ENCODE data around the gene ACAD9. TPM values are rescaled to one million over a fixed set of nuclear protein-coding genes. Genes with fewer than 3 reads are reported as not detected.
"Not testable (repeated sequence)": the region's sequence is repeated elsewhere in the genome, so short reads cannot be mapped to it uniquely, and the experiment has no call there.

The ACAD9 gene
- total and polyA plus RNA-seq, 5 donors, result 31.1 to 42.4 (median 35.4) TPM

- Histone ChIP-seq H3K27ac (ENCODE audit: low read length) (no peak overlapping the region), H3K4me1 (ENCODE audit: control insufficient read depth, insufficient read depth, low read length) (peaks cover 3% of the 10 kb centered on the region), H3K9me3 (ENCODE audit: control insufficient read depth, low read length) (peaks cover 2% of the 10 kb centered on the region), H3K27me3 (ENCODE audit: control insufficient read depth, insufficient read depth) (no peaks in the 10 kb centered on the region), H3K4me3 (ENCODE audit: low read length) (no peak overlapping the region)
- intact Hi-C loops (cut with DNase I), result no loop called here
- 89% methylated on average over 6 of the region's 6 CpGs for WGBS
- ATAC-seq (no peak), DNase-seq (no peak)
Observed at GRCh38 chr3:128861491-128861890, 17.9 kb upstream of the ACAD9 start.

DNA sequence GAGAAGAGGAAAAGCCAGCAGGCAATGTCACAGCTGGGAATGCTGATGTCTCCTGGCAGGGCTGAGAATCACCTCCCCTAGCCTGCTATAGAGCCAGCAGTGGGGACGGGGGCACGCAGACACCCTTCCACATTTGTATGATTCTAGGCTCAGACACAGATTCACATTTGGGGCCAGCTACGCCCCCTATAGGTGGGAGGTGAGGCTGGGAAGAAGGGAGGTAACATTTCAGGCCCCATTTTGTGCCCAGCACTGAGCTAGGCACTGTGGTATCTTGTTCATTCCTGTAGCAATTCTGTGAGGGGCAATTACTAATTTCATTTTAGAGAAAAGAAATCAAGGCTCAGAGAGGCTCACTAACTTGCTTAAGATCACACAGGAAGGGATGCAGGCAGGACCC, 15.9 kb upstream of the ACAD9 start:
- Histone ChIP-seq H3K4me1 (ENCODE audit: control insufficient read depth, insufficient read depth, low read length) (peaks cover 3% of the 10 kb centered on the region), H3K27me3 (ENCODE audit: control insufficient read depth, insufficient read depth) (no peaks in the 10 kb centered on the region), H3K4me3 (ENCODE audit: low read length) (no peak overlapping the region), H3K9me3 (ENCODE audit: control insufficient read depth, low read length) (peaks cover 2% of the 10 kb centered on the region), H3K27ac (ENCODE audit: low read length) (no peak overlapping the region)
- no peak for DNase-seq
- intact Hi-C loops (cut with DNase I), result no loop called here
- ATAC-seq, result no peak
- 58% methylated on average over 3 of the region's 3 CpGs for WGBS

- intact Hi-C loops (cut with DNase I), result no loop called here
- H3K27me3 ChIP-seq (ENCODE audit: control insufficient read depth, insufficient read depth), result no peaks in the 10 kb centered on the region
- H3K4me1 ChIP-seq (ENCODE audit: control insufficient read depth, insufficient read depth, low read length), result peaks cover 3% of the 10 kb centered on the region
- no peak overlapping the region for H3K4me3 ChIP-seq (ENCODE audit: low read length)
- DNase-seq (peak in 1 of 3 donors; percentile 55), ATAC-seq (peak; percentile 62)
- 37% methylated on average over 11 of the region's 11 CpGs for WGBS
- no peak overlapping the region for H3K27ac ChIP-seq (ENCODE audit: low read length)
- H3K9me3 ChIP-seq (ENCODE audit: control insufficient read depth, low read length), result no peaks in the 10 kb centered on the region
Observed at GRCh38 chr3:128864351-128864811, 15.0 kb upstream of the ACAD9 start.

DNA sequence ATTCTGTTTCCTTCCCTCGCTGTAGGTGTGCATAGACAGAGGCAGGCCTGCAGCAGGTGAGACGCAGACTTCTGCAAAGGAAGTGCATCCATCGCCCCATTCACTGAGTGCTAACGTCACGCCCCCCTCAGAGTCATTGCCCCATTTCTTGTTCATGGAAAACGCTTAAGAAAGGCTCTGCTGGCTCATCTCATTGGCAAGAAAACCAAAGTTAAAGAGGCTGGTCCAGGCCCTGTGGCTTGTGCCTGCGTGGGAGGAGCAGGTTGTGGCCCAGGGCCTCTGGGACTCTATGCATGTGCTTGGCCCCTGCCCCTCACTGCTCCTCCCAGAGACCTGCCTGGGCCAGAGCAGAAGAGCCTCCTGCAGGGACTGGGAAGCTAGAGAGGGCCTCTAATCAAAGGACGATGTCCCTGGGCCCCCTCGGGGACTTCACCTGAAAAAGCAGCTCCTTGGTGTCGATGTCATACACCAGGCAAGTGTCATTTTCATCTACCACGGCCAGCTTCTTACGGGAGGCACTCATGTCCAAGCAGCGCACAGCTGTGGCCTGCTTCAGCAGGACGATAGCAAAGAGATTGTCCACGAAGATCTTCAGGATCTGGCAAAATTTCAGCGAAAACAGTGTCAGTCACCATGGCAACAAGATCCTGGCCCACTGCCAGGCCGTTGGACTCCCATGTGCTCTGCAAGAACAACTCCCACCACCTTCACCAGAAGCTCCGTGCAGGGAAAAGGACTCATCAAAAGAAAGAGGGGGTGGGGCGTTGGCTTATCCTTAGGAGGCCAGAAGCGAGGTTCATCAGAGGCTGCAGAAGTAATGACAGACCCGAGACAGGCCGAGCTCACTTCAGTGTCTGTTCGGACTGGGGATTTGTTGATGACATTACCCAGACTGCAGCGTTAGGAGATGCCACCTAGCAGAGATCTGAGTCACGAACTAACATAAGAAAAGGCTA, 14.3 kb upstream of the ACAD9 start:
- H3K27me3 ChIP-seq (ENCODE audit: control insufficient read depth, insufficient read depth); H3K9me3 ChIP-seq (ENCODE audit: control insufficient read depth, low read length); H3K4me3 ChIP-seq (ENCODE audit: low read length); H3K4me1 ChIP-seq (ENCODE audit: control insufficient read depth, insufficient read depth, low read length); H3K27ac ChIP-seq (ENCODE audit: low read length); intact Hi-C loops (cut with DNase I): not testable (repeated sequence)
- ATAC-seq, result peak; percentile 42 to 57
- DNase-seq, result peak in 2 of 3 donors; percentile 35 to 71
- 40% methylated on average over 21 of the region's 25 CpGs for WGBS

- H3K27me3 ChIP-seq (ENCODE audit: control insufficient read depth, insufficient read depth), result no peaks in the 10 kb centered on the region
- intact Hi-C loops (cut with DNase I), result no loop called here
- DNase-seq (no peak), ATAC-seq (no peak)
- H3K4me1 ChIP-seq (ENCODE audit: control insufficient read depth, insufficient read depth, low read length), result peaks cover 3% of the 10 kb centered on the region
- H3K4me3 ChIP-seq (ENCODE audit: low read length), result no peak overlapping the region
- WGBS, result 73% methylated on average over 4 of the region's 4 CpGs
- H3K9me3 ChIP-seq (ENCODE audit: control insufficient read depth, low read length), result no peaks in the 10 kb centered on the region
- H3K27ac ChIP-seq (ENCODE audit: low read length), result no peak overlapping the region
Observed at GRCh38 chr3:128867200-128868125, 12.0 kb upstream of the ACAD9 start.

GRCh38 chr3:128870347-128870746, 9.1 kb upstream of the ACAD9 start:
- Histone ChIP-seq H3K4me1 (ENCODE audit: control insufficient read depth, insufficient read depth, low read length) (no peaks in the 10 kb centered on the region), H3K9me3 (ENCODE audit: control insufficient read depth, low read length) (no peaks in the 10 kb centered on the region), H3K27ac (ENCODE audit: low read length) (no peak overlapping the region), H3K4me3 (ENCODE audit: low read length) (no peak overlapping the region), H3K27me3 (ENCODE audit: control insufficient read depth, insufficient read depth) (no peaks in the 10 kb centered on the region)
- 95% methylated on average over 4 of the region's 4 CpGs for WGBS
- intact Hi-C loops (cut with DNase I), result no loop called here
- no peak for ATAC-seq
- no peak for DNase-seq

DNA sequence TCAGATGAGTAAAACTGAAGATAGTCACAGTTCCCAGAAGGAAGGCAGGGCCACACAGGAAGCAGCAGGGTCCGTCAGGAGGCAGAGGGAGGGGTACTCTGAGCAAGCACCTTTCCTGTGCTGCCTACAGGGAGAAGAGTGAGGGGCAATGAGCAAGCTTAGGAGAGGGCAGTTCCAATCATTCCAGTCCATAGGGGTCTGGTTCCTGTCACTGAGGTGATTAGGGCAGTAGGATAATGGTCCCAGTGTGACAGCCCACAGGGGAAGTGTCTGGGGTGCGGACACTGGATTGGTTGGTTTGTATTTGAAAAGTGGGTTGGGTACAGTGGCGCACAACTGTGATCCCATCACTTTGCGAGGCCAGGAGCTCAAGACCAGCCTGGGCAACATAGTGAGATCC, 7.1 kb upstream of the ACAD9 start:
- 77% methylated on average over 4 of the region's 4 CpGs for WGBS
- Histone ChIP-seq H3K27me3 (ENCODE audit: control insufficient read depth, insufficient read depth) (no peaks in the 10 kb centered on the region), H3K9me3 (ENCODE audit: control insufficient read depth, low read length) (no peaks in the 10 kb centered on the region), H3K27ac (ENCODE audit: low read length) (no peak overlapping the region), H3K4me1 (ENCODE audit: control insufficient read depth, insufficient read depth, low read length) (no peaks in the 10 kb centered on the region), H3K4me3 (ENCODE audit: low read length) (no peak overlapping the region)
- ATAC-seq (no peak), DNase-seq (no peak)
- intact Hi-C loops (cut with DNase I), result no loop called here

- no peaks in the 10 kb centered on the region for H3K27me3 ChIP-seq (ENCODE audit: control insufficient read depth, insufficient read depth)
- DNase-seq, result no peak
- H3K27ac ChIP-seq (ENCODE audit: low read length), result no peak overlapping the region
- ATAC-seq, result no peak
- H3K4me3 ChIP-seq (ENCODE audit: low read length), result no peak overlapping the region
- intact Hi-C loops (cut with DNase I), result no loop called here
- 87% methylated on average over 8 of the region's 8 CpGs for WGBS
- peaks cover under 1% of the 10 kb centered on the region for H3K4me1 ChIP-seq (ENCODE audit: control insufficient read depth, insufficient read depth, low read length)
- no peaks in the 10 kb centered on the region for H3K9me3 ChIP-seq (ENCODE audit: control insufficient read depth, low read length)
Observed at GRCh38 chr3:128872744-128873143, 6.7 kb upstream of the ACAD9 start.

- DNase-seq (no peak), ATAC-seq (no peak)
- no peak overlapping the region for H3K4me3 ChIP-seq (ENCODE audit: low read length)
- intact Hi-C loops (cut with DNase I), result no loop called here
- H3K9me3 ChIP-seq (ENCODE audit: control insufficient read depth, low read length), result no peaks in the 10 kb centered on the region
- H3K27me3 ChIP-seq (ENCODE audit: control insufficient read depth, insufficient read depth), result no peaks in the 10 kb centered on the region
- H3K4me1 ChIP-seq (ENCODE audit: control insufficient read depth, insufficient read depth, low read length), result peaks cover 4% of the 10 kb centered on the region
- 76% methylated on average over 8 of the region's 8 CpGs for WGBS
- no peak overlapping the region for H3K27ac ChIP-seq (ENCODE audit: low read length)
Observed at GRCh38 chr3:128873244-128874022, 6.0 kb upstream of the ACAD9 start.

GRCh38 chr3:128874481-128875180, 4.8 kb upstream of the ACAD9 start:
- no peak for DNase-seq
- H3K9me3 ChIP-seq (ENCODE audit: control insufficient read depth, low read length), result no peaks in the 10 kb centered on the region
- intact Hi-C loops (cut with DNase I), result no loop called here
- no peak for ATAC-seq
- H3K27ac ChIP-seq (ENCODE audit: low read length), result peak overlapping the region; percentile 44
- no peaks in the 10 kb centered on the region for H3K27me3 ChIP-seq (ENCODE audit: control insufficient read depth, insufficient read depth)
- H3K4me3 ChIP-seq (ENCODE audit: low read length), result no peak overlapping the region
- H3K4me1 ChIP-seq (ENCODE audit: control insufficient read depth, insufficient read depth, low read length), result peaks cover 4% of the 10 kb centered on the region
- WGBS, result 64% methylated on average over 3 of the region's 3 CpGs

Measured in right cardiac atrium (tissue), 5 donors.